HCT116 (cell line): ENCODE measurements around the gene THSD4. TPM values are rescaled to one million over a fixed set of nuclear protein-coding genes. Genes with fewer than 3 reads are reported as not detected.

Experiments
- ATAC-seq: fragments of 200-7000 bp; cut with Tn5 transposase; 2 replicates; pipeline ENCODE4 v1.9.1; 2020; ENCODE audit warnings: mild to moderate bottlenecking, moderate library complexity
- BruUV-seq: library from RNA; stranded (reverse); fragments of 400-500 nt; replicated peaks from 2 replicates; lab custom pipeline; 2021; lab: Mats Ljungman, UMichigan
- CTCF ChIA-PET: fragments of 300-600 bp; sonication (Branson Sonifier 250); formaldehyde crosslinking; loops from one replicate; lab custom pipeline; 2021; ENCODE audit warnings: antibody characterized with exemption; lab: Charles Lee
- POLR2A ChIA-PET: fragments of 300-600, 350-600 bp; sonication (Branson Sonifier 250); formaldehyde crosslinking; loops from one replicate; lab custom pipeline; 2021; ENCODE audit warnings: antibody characterized with exemption; lab: Charles Lee
- RAD21 ChIA-PET, 2 experiments: fragments of 300-600 bp; sonication (Branson Sonifier 250); formaldehyde crosslinking; loops; one replicate each; lab custom pipeline; 2023; ENCODE audit warnings: low total read pairs in 2 of 2; ENCODE audit not compliant: uncharacterized antibody in 2 of 2, unreplicated experiment in 2 of 2, low non-redundant PET in 1 of 2; lab: Charles Lee
- DNase-seq: peaks from one replicate; pipeline ENCODE4 v3.0.0-alpha.2; 2010; ENCODE audit warnings: low read depth, low spot score
- H2AFZ ChIP-seq: fragments of 200-600 bp; shearing (Covaris generic), sonication (generic); 2 replicates; pipeline ENCODE4 v1.6.1; 2017; ENCODE audit warnings: low read depth, mixed run types, mixed read lengths, antibody characterized with exemption, low read length; ENCODE audit not compliant: poor library complexity, severe bottlenecking
- H3K27ac ChIP-seq: 2 replicates; pipeline ENCODE4 v1.5.1; 2012; ENCODE audit warnings: low read depth, low read length
- H3K27me3 ChIP-seq: fragments of 200-600 bp; sonication (generic); 2 replicates; pipeline ENCODE4 v1.6.1; 2016; ENCODE audit warnings: mixed run types, low read length, mixed read lengths; ENCODE audit not compliant: insufficient read depth
- H3K36me3 ChIP-seq, 2 experiments: fragments of 200-500 bp in 1 of 2; fragments of 200-600 bp in 1 of 2; sonication (Bioruptor generic) in 1 of 2; sonication (generic) in 1 of 2; 2 replicates each; pipeline versions ENCODE4 v1.5.1 to v1.6.1; 2014 to 2016; ENCODE audit warnings: low read length in 2 of 2, inconsistent platforms in 1 of 2, mixed read lengths in 1 of 2, mixed run types in 1 of 2; ENCODE audit not compliant: insufficient read depth in 2 of 2, control insufficient read depth in 1 of 2
- H3K4me1 ChIP-seq, 2 experiments: fragments of 200-600 bp in 1 of 2; sonication (generic) in 1 of 2; 2 replicates each; pipeline versions ENCODE4 v1.5.1 to v1.6.1; 2012 to 2017; ENCODE audit warnings: low read length in 2 of 2, inconsistent platforms in 1 of 2, mild to moderate bottlenecking in 1 of 2, mixed read lengths in 1 of 2, mixed run types in 1 of 2, moderate library complexity in 1 of 2; ENCODE audit not compliant: insufficient read depth in 2 of 2, control insufficient read depth in 1 of 2
- H3K4me2 ChIP-seq: fragments of 200-600 bp; sonication (generic); 2 replicates; pipeline ENCODE4 v1.6.1; 2017; ENCODE audit warnings: mixed run types, low read length, mixed read lengths
- H3K4me3 ChIP-seq, 2 experiments: fragments of 200-600 bp in 1 of 2; sonication (generic) in 1 of 2; replicated peaks in 1 of 2; 2 replicates each; pipeline ENCODE4 v1.5.1; 2011 to 2016; ENCODE audit warnings: low read length in 2 of 2, control low read depth in 1 of 2, low read depth in 1 of 2, mild to moderate bottlenecking in 1 of 2, mixed read lengths in 1 of 2, mixed run types in 1 of 2
- H3K79me2 ChIP-seq: fragments of 200-600 bp; sonication (generic); 2 replicates; pipeline ENCODE4 v1.6.1; 2017; ENCODE audit warnings: mild to moderate bottlenecking, mixed run types, low read length, moderate library complexity, mixed read lengths; ENCODE audit not compliant: insufficient read depth
- H3K9ac ChIP-seq: fragments of 200-600 bp; sonication (generic); 2 replicates; pipeline ENCODE4 v1.6.1; 2016; ENCODE audit warnings: low read length, mixed read lengths
- H3K9me2 ChIP-seq: fragments of 200-600 bp; sonication (generic), shearing (Covaris generic); 2 replicates; pipeline ENCODE4 v1.6.1; 2017; ENCODE audit warnings: mixed run types, mild to moderate bottlenecking, moderate library complexity; ENCODE audit not compliant: insufficient read depth
- H3K9me3 ChIP-seq, 2 experiments: fragments of 200-500 bp in 1 of 2; fragments of 200-600 bp in 1 of 2; sonication (Bioruptor generic) in 1 of 2; sonication (generic) in 1 of 2; 2 replicates each; pipeline ENCODE4 v1.6.1; 2014 to 2017; ENCODE audit warnings: low read length in 2 of 2, mixed read lengths in 2 of 2, inconsistent platforms in 1 of 2, low read depth in 1 of 2, mild to moderate bottlenecking in 1 of 2, mixed run types in 1 of 2, moderate library complexity in 1 of 2; ENCODE audit not compliant: control insufficient read depth in 1 of 2, insufficient read depth in 1 of 2
- H4K20me1 ChIP-seq: fragments of 200-600 bp; sonication (generic), shearing (Covaris generic); 2 replicates; pipeline ENCODE4 v1.6.1; 2017; ENCODE audit warnings: mixed run types, mild to moderate bottlenecking, moderate library complexity; ENCODE audit not compliant: insufficient read depth
- CBX3 ChIP-seq: IDR thresholded peaks from 2 replicates; pipeline ENCODE4 v1.6.1; 2012; ENCODE audit warnings: low read depth
- CEBPB ChIP-seq: IDR thresholded peaks from 2 replicates; pipeline ENCODE4 v1.6.1; 2012; ENCODE audit warnings: low read depth
- EGR1 ChIP-seq: IDR thresholded peaks from 2 replicates; pipeline ENCODE4 v1.6.1; 2012; ENCODE audit warnings: low read depth
- ELF1 ChIP-seq: IDR thresholded peaks from 2 replicates; pipeline ENCODE4 v1.6.1; 2012; ENCODE audit warnings: low read depth, borderline replicate concordance
- EZH2phosphoT487 ChIP-seq: fragments of 200-600 bp; IDR thresholded peaks from 2 replicates; pipeline ENCODE4 v1.6.1; 2018; ENCODE audit warnings: antibody characterized with exemption, borderline replicate concordance
- FOSL1 ChIP-seq: IDR thresholded peaks from 2 replicates; pipeline ENCODE4 v1.6.1; 2012; ENCODE audit warnings: low read depth
- JUND ChIP-seq: IDR thresholded peaks from 2 replicates; pipeline ENCODE4 v1.6.1; 2012
- POLR2A ChIP-seq: IDR thresholded peaks from 2 replicates; pipeline ENCODE4 v1.7.0; 2011; ENCODE audit warnings: borderline replicate concordance; ENCODE audit not compliant: insufficient read depth, insufficient read length; ENCODE audit errors: extremely low read depth
- POLR2AphosphoS5 ChIP-seq: IDR thresholded peaks from 2 replicates; pipeline ENCODE4 v1.6.1; 2011; ENCODE audit warnings: mild to moderate bottlenecking, low read depth, low read length, moderate library complexity
- SP1 ChIP-seq: IDR thresholded peaks from 2 replicates; pipeline ENCODE4 v1.6.1; 2012; ENCODE audit warnings: low read depth
- SRF ChIP-seq: IDR thresholded peaks from 2 replicates; pipeline ENCODE4 v1.6.1; 2012; ENCODE audit warnings: low read depth
- TCF7L2 ChIP-seq: IDR thresholded peaks from 2 replicates; pipeline ENCODE4 v1.7.0; 2011; ENCODE audit warnings: borderline replicate concordance, inconsistent platforms; ENCODE audit not compliant: insufficient read depth, insufficient read length; ENCODE audit errors: extremely low read depth
- YY1 ChIP-seq: IDR thresholded peaks from 2 replicates; pipeline ENCODE4 v1.6.1; 2011; ENCODE audit warnings: low read length, low read depth, moderate library complexity, mild to moderate bottlenecking; ENCODE audit not compliant: insufficient replicate concordance; ENCODE audit errors: extremely low read depth
- ZFX ChIP-seq: fragments of 450-650 bp; IDR thresholded peaks from 2 replicates; pipeline ENCODE4 v1.6.1; 2017
- ZNF274 ChIP-seq: fragments of 200-500 bp; sonication (Bioruptor generic); IDR thresholded peaks from 2 replicates; pipeline ENCODE4 v1.6.1; 2014; ENCODE audit warnings: mild to moderate bottlenecking, low read depth, low read length, inconsistent platforms
- intact Hi-C: fragments of 100-400 bp; cut with micrococcal nuclease; formaldehyde crosslinking; loops from 2 replicates; pipeline ENCODE4 v1.10.0; 2022
- total RNA-seq: library from RNA; stranded (reverse); gene quantifications from one replicate; pipeline ENCODE4 v1.2.1, GENCODE V29; 2021; ENCODE audit not compliant: unreplicated experiment
- TF ChIP-seq, protein P1 (sequence below): IDR thresholded peaks from 2 replicates; pipeline ENCODE4 v1.6.1; 2011; ENCODE audit warnings: mild to moderate bottlenecking, low read length, moderate library complexity; ENCODE audit not compliant: insufficient replicate concordance; ENCODE audit errors: extremely low read depth
- TF ChIP-seq, protein P2 (sequence below), 3 experiments: fragments of 200-600 bp in 1 of 3; sonication (generic) in 1 of 3; IDR thresholded peaks in 2 of 3; conservative IDR thresholded peaks in 1 of 3; 2 replicates each; pipeline ENCODE4 v1.5.1; 2012 to 2017; ENCODE audit warnings: low read depth in 2 of 3, low read length in 2 of 3, antibody characterized with exemption in 1 of 3, borderline replicate concordance in 1 of 3, control low read depth in 1 of 3, mild to moderate bottlenecking in 1 of 3, mixed read lengths in 1 of 3, mixed run types in 1 of 3, moderate library complexity in 1 of 3; ENCODE audit not compliant: insufficient read depth in 1 of 3
- TF ChIP-seq, protein P3 (sequence below): IDR thresholded peaks from 2 replicates; pipeline ENCODE4 v1.6.1; 2012
- TF ChIP-seq, protein P4 (sequence below): IDR thresholded peaks from 2 replicates; pipeline ENCODE4 v1.6.1; 2012
- TF ChIP-seq, protein P5 (sequence below): IDR thresholded peaks from 2 replicates; pipeline ENCODE4 v1.6.1; 2012; ENCODE audit warnings: low read depth

Gene THSD4
- total RNA-seq, 1 experiment from 2014 or later, result 30.5 TPM

DNA sequence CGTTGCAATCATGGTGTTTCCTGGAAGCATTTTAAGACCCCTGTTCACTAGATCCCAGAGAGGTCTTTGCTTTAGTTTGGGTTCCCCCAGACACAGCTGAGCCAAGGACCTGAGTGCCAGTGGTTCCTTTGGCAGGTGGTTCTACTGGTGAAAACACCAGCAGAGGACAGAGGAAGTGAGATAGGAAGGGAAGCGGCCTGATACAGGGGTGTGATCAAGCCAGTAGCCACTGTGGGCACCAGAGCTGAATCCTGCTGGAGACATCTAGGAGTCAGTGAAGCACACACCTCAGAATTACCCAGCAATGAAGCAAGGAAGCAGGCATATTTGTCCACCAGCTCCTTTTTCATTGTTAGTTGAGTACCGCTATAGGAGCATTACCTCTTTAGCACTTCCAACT is 451.9 kb downstream of the THSD4 start:
- RAD21 ChIA-PET, result no interaction called here
- no peak for TF ChIP-seq EGR1
- TF ChIP-seq, protein P1, sequence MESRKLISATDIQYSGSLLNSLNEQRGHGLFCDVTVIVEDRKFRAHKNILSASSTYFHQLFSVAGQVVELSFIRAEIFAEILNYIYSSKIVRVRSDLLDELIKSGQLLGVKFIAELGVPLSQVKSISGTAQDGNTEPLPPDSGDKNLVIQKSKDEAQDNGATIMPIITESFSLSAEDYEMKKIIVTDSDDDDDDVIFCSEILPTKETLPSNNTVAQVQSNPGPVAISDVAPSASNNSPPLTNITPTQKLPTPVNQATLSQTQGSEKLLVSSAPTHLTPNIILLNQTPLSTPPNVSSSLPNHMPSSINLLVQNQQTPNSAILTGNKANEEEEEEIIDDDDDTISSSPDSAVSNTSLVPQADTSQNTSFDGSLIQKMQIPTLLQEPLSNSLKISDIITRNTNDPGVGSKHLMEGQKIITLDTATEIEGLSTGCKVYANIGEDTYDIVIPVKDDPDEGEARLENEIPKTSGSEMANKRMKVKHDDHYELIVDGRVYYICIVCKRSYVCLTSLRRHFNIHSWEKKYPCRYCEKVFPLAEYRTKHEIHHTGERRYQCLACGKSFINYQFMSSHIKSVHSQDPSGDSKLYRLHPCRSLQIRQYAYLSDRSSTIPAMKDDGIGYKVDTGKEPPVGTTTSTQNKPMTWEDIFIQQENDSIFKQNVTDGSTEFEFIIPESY, result no peak
- TF ChIP-seq YY1, result no peak
- no peak for TF ChIP-seq FOSL1
- TF ChIP-seq, protein P2, sequence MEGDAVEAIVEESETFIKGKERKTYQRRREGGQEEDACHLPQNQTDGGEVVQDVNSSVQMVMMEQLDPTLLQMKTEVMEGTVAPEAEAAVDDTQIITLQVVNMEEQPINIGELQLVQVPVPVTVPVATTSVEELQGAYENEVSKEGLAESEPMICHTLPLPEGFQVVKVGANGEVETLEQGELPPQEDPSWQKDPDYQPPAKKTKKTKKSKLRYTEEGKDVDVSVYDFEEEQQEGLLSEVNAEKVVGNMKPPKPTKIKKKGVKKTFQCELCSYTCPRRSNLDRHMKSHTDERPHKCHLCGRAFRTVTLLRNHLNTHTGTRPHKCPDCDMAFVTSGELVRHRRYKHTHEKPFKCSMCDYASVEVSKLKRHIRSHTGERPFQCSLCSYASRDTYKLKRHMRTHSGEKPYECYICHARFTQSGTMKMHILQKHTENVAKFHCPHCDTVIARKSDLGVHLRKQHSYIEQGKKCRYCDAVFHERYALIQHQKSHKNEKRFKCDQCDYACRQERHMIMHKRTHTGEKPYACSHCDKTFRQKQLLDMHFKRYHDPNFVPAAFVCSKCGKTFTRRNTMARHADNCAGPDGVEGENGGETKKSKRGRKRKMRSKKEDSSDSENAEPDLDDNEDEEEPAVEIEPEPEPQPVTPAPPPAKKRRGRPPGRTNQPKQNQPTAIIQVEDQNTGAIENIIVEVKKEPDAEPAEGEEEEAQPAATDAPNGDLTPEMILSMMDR (IDR thresholded peaks at IDR 0.05 in 2 of 3, conservative IDR thresholded peaks at IDR 0.05 in 1 of 3; ENCODE audit: borderline replicate concordance in 1 of 3, insufficient read depth in 1 of 3, low read depth in 2 of 3, low read length in 2 of 3), result no peak
- no peak for TF ChIP-seq SP1
- TF ChIP-seq TCF7L2, result no peak
- no peak for TF ChIP-seq POLR2A
- TF ChIP-seq SRF, result no peak
- TF ChIP-seq, protein P3, sequence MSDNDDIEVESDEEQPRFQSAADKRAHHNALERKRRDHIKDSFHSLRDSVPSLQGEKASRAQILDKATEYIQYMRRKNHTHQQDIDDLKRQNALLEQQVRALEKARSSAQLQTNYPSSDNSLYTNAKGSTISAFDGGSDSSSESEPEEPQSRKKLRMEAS, result no peak
- no peak for TF ChIP-seq ELF1
- TF ChIP-seq, protein P4, sequence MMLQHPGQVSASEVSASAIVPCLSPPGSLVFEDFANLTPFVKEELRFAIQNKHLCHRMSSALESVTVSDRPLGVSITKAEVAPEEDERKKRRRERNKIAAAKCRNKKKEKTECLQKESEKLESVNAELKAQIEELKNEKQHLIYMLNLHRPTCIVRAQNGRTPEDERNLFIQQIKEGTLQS, result no peak
- no peak for TF ChIP-seq POLR2AphosphoS5
- TF ChIP-seq, protein P5, sequence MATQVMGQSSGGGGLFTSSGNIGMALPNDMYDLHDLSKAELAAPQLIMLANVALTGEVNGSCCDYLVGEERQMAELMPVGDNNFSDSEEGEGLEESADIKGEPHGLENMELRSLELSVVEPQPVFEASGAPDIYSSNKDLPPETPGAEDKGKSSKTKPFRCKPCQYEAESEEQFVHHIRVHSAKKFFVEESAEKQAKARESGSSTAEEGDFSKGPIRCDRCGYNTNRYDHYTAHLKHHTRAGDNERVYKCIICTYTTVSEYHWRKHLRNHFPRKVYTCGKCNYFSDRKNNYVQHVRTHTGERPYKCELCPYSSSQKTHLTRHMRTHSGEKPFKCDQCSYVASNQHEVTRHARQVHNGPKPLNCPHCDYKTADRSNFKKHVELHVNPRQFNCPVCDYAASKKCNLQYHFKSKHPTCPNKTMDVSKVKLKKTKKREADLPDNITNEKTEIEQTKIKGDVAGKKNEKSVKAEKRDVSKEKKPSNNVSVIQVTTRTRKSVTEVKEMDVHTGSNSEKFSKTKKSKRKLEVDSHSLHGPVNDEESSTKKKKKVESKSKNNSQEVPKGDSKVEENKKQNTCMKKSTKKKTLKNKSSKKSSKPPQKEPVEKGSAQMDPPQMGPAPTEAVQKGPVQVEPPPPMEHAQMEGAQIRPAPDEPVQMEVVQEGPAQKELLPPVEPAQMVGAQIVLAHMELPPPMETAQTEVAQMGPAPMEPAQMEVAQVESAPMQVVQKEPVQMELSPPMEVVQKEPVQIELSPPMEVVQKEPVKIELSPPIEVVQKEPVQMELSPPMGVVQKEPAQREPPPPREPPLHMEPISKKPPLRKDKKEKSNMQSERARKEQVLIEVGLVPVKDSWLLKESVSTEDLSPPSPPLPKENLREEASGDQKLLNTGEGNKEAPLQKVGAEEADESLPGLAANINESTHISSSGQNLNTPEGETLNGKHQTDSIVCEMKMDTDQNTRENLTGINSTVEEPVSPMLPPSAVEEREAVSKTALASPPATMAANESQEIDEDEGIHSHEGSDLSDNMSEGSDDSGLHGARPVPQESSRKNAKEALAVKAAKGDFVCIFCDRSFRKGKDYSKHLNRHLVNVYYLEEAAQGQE, result no peak
- TF ChIP-seq CEBPB, result no peak
- no peak for TF ChIP-seq JUND
- no peak for TF ChIP-seq CBX3
- TF ChIP-seq ZNF274, result no peak
- no peak for TF ChIP-seq ZFX
- no peak for TF ChIP-seq EZH2phosphoT487
- Histone ChIP-seq H4K20me1 (no peaks in the 10 kb centered on the region), H3K27ac (no peak overlapping the region), H3K9me3 (no peaks in the 10 kb centered on the region), H2AFZ (no peak overlapping the region), H3K9ac (no peak overlapping the region), H3K79me2 (no peaks in the 10 kb centered on the region), H3K4me2 (no peak overlapping the region), H3K4me1 (peaks cover 1 to 7% of the 10 kb centered on the region in 2 experiments; a peak in 3 of 4 replicates), H3K9me2 (no peaks in the 10 kb centered on the region), H3K27me3 (no peaks in the 10 kb centered on the region), H3K36me3 (no peaks in the 10 kb centered on the region), H3K4me3 (no peak overlapping the region)
- intact Hi-C loops, result no loop called here
- no peak for DNase-seq
- CTCF ChIA-PET, result interaction anchor here (1.0 kb wide), 1 partner anchor 32 kb away, joined by 3 read pairs; no protein-coding TSS in a partner anchor
- no peak for ATAC-seq
- POLR2A ChIA-PET, result no interaction called here
- BruUV-seq, result no TSS peak
